AG10803 (cell line): ENCODE results near the gene SMPD1.

Experiments
- DNase-seq: peaks from one replicate; pipeline ENCODE4 v3.0.0; 2010; ENCODE audit warnings: low read depth
- H3K4me3 ChIP-seq: 2 replicates; pipeline ENCODE4 v1.5.1; 2011; ENCODE audit warnings: mild to moderate bottlenecking, low read length, control low read depth
- TF ChIP-seq, protein P1 (sequence below): conservative IDR thresholded peaks from 2 replicates; pipeline ENCODE4 v1.5.1; 2011; ENCODE audit warnings: mild to moderate bottlenecking, low read length, control low read depth, inconsistent platforms

Gene SMPD1

DNA sequence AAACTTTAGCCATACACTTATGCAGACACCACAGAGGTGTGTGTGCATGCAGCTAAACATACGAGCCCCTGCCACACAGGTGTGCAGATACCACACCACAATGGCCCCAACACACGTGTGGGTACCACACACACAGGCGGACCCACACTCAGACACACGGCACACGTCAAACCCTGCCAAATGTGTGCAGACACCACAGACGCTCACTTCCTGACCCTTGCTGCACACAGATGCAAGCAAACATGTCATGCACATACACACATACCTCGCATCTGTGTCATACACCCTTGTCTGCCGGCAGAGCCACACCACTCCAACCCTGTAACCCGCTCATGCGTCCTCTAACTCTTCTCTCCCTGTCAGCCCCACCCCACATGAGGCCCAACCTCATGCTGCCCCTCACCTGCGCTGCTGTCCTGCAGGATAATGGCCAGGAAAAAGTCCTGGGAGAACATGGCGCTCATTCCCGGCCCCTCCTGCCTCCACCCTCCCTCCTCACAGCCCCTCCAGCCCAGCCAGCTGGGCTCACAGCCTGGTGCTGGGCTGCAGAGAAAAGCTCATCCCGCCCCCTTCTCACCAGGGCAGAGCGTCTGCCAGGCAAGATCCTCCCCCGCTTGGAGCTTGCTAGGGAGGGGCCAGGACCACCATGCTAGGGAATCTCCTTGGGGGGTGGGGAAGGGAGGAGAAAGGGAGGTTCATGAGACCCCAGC is 14.2 kb downstream of the SMPD1 start:
- peak; percentile 61 for DNase-seq
- no peak overlapping the region for H3K4me3 ChIP-seq
- TF ChIP-seq, protein P1, sequence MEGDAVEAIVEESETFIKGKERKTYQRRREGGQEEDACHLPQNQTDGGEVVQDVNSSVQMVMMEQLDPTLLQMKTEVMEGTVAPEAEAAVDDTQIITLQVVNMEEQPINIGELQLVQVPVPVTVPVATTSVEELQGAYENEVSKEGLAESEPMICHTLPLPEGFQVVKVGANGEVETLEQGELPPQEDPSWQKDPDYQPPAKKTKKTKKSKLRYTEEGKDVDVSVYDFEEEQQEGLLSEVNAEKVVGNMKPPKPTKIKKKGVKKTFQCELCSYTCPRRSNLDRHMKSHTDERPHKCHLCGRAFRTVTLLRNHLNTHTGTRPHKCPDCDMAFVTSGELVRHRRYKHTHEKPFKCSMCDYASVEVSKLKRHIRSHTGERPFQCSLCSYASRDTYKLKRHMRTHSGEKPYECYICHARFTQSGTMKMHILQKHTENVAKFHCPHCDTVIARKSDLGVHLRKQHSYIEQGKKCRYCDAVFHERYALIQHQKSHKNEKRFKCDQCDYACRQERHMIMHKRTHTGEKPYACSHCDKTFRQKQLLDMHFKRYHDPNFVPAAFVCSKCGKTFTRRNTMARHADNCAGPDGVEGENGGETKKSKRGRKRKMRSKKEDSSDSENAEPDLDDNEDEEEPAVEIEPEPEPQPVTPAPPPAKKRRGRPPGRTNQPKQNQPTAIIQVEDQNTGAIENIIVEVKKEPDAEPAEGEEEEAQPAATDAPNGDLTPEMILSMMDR, result no peak

DNA sequence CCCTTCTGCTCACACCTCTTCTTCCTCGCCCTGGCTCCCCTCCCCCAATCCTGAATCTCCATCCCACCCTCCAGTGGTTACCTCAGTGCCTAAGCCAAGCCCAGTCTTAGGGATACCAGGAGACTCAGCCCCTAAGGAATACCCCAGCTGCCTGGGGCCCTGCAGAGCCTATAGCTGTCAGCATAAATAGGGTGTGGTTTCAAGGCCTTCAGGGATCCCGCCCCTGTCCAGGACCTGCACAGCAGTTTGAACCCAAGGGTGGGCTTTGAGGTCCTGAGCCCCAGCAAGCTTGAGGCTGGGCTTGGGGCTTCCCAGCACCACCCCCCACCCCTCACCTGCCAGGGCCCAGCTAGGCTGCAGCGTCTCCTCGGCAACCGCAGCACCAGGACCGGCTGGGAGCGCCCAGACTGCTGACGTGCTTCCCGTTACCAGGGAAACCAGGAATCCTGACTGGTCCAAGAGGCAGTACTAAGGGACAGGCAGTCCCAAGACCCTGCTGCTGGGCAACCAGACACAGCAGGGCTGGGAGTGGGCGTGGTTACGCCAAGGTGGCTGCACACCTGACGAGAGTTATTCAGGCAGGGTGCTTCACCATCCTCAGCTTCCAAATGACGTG is 14.9 kb downstream of the SMPD1 start:
- no peak overlapping the region for H3K4me3 ChIP-seq
- no peak for DNase-seq
- TF ChIP-seq, protein P1, result no peak

DNA sequence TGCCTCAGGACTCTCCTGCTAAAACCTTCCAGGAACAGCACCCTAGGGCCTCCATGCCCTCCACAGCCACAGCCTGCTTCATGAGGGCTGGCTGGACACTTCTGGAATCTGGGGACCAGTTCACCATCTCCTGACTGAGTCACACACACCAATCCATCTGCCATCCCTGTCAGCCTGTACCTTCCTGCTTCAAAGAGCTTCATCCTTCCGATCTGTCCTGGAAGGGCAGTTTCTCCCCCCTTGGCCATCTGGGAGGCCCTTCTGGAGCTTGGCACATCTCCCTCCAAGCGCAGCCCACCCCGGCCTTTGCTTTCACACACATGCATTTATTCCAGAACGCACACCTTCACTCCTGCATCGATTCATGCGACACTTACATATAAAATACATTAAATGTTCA is 15.6 kb downstream of the SMPD1 start:
- TF ChIP-seq, protein P1, result no peak
- H3K4me3 ChIP-seq, result no peak overlapping the region
- no peak for DNase-seq

DNA sequence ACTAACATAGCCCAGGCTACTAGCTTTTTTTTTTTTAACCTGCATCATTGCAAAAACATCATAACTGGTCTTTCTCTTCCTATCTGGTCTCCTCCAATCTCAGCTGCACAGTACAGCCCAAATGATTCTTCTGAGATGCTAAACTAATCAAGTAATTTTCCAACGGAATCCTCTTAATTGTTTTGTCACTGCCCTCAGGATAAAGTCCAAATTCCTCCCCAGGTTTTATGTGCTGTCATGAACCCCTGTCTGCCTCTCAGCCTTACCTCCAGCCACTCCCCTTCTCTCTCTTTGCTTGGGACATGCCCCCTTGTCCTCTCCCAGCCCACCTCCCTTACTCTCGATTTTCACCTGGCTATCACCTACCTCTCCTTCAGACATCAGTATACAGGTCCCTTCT is 16.1 kb downstream of the SMPD1 start:
- TF ChIP-seq, protein P1, result no peak
- no peak for DNase-seq
- no peak overlapping the region for H3K4me3 ChIP-seq

DNA sequence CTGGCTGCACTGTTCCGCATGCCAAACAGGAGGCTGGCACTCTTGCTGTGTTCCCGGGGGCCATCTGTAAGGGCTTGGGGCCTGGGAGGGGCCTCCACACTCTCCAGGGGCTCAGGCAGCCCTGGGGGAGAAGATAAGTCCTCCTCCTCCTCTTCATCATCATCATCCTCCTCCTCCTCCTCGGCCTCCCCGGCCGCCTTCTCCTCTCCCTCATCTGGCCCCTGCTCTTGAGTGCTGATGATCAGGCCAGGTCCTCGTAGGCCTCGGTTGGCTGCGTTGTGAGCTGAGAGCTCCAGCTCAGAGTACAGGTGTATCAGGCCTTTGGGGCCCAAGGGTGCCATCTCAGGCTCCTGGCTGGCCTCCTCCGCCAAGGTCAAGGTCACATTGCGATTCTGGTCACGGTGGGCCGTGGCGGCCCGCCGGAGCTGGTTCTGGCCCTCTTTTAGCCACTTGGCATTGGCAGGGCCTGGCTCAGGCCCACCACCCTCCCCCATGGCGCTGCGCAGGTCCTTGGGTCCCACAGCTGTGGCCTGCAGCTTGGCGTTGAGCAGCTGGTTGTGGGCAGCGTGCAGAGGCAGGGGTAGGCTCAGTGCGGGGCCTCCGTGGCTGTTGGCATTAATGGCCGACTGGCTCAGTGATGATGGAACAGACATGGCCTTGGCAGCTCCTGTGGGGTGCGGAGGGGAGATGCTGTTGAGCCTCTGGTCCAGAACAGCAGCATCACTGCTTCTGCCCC is 20.6 kb downstream of the SMPD1 start:
- H3K4me3 ChIP-seq, result no peak overlapping the region
- DNase-seq, result no peak
- TF ChIP-seq, protein P1, result no peak

DNA sequence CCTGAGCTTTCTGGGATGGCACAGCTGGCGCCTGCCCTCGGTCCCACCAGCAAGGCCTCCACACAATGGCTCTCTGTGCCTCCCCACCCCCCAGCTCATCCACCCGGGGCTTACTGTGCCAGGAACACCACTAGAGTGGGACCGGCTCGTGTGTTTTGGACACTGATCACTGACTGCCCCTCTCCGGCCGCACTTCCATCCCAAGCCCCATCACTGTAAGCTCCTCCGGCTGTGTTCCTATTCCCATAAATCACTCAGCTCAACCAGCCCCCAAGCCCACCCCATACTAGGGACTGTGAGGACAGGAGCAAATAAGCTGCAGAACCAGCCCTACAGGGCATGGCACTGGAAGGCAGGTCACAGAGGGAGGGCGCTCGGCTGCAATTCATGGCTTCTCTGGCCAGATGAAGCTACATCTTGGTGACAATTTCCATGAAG is 21.3 kb downstream of the SMPD1 start:
- H3K4me3 ChIP-seq, result no peak overlapping the region
- TF ChIP-seq, protein P1, result no peak
- no peak for DNase-seq
